ENCODE data around the gene NOX3.

DNA sequence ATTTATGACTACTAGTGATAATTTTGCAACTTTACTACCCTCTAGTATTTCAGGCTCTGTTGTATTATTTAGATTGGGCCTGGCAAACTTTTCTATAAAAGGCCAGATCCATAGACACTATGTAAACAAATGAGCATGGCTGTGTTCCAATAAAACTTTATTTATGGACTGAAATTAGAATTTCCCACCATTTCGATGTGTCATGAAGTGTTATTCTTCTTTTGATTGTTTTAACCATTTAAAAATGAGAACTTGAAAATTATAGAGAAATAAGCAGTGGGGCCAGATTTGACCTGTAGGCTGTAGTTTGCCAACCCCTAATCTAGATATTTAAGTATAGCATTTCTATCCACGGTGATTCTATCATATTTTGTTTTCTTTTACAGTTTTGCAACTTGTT lies 79.8 kb downstream of the NOX3 start:
- TF ChIP-seq POLR2AphosphoS5 (IDR thresholded peaks at IDR 0.05; ENCODE audit: insufficient read depth in 1 of 2, low read depth in 1 of 2) (no peak), POLR2A (IDR thresholded peaks at IDR 0.05) (no peak), CTCF (IDR thresholded peaks at IDR 0.05) (no peak)

Measured in vagina (tissue), 2 donors.